CD14-positive monocyte (primary cell): Measurements from ENCODE around the gene ZWILCH. TPM values are rescaled to one million over a fixed set of nuclear protein-coding genes. Genes with fewer than 3 reads are reported as not detected.

Experiments used
- DNase-seq, 3 donors: peaks; one replicate each; pipeline ENCODE4 v3.0.0-alpha.2; 2011 to 2022
- H2AFZ ChIP-seq: 2 replicates; pipeline ENCODE4 v1.6.0; 2012; ENCODE audit warnings: mild to moderate bottlenecking, low read depth, low read length, inconsistent platforms; ENCODE audit not compliant: insufficient read depth, poor library complexity, severe bottlenecking
- H3K27ac ChIP-seq, 2 donors: 1 replicate in 1 of 2; 2 replicates in 1 of 2; pipeline ENCODE4 v1.5.1; 2012 to 2013; ENCODE audit warnings: low read length in 2 of 2, control low read depth in 1 of 2, inconsistent platforms in 1 of 2, low read depth in 1 of 2, mild to moderate bottlenecking in 1 of 2
- H3K27me3 ChIP-seq, 2 donors: one replicate each; pipeline versions ENCODE4 v1.6.0 to v1.6.1; 2011 to 2013; ENCODE audit warnings: low read length in 2 of 2; ENCODE audit not compliant: control insufficient read depth in 2 of 2, insufficient read depth in 2 of 2
- H3K36me3 ChIP-seq, 2 donors: replicated peaks in 1 of 2; 1 replicate in 1 of 2; 2 replicates in 1 of 2; pipeline versions ENCODE4 v1.5.1 to v1.6.1; 2012 to 2013; ENCODE audit warnings: low read length in 2 of 2, control low read depth in 1 of 2, inconsistent platforms in 1 of 2, mild to moderate bottlenecking in 1 of 2; ENCODE audit not compliant: insufficient read depth in 2 of 2, control insufficient read depth in 1 of 2
- H3K4me1 ChIP-seq, 2 donors: 1 replicate in 1 of 2; 2 replicates in 1 of 2; pipeline versions ENCODE4 v1.5.1 to v1.6.1; 2012 to 2013; ENCODE audit warnings: low read length in 2 of 2, control low read depth in 1 of 2, inconsistent platforms in 1 of 2, mild to moderate bottlenecking in 1 of 2, moderate library complexity in 1 of 2; ENCODE audit not compliant: insufficient read depth in 2 of 2, control insufficient read depth in 1 of 2
- H3K4me2 ChIP-seq: replicated peaks from 2 replicates; pipeline ENCODE3; 2012; ENCODE audit warnings: low read length, moderate library complexity, mild to moderate bottlenecking; ENCODE audit not compliant: poor library complexity, severe bottlenecking; ENCODE audit errors: extremely low read depth
- H3K4me3 ChIP-seq, 3 experiments: fragments of 200-600 bp in 1 of 3; sonication (generic) in 1 of 3; replicated peaks in 1 of 3; 1 replicate in 2 of 3; 2 replicates in 1 of 3; pipeline ENCODE4 v1.5.1; 2011 to 2013; ENCODE audit warnings: low read length in 3 of 3, mild to moderate bottlenecking in 3 of 3, control low read depth in 2 of 3, low read depth in 2 of 3, inconsistent platforms in 1 of 3, moderate library complexity in 1 of 3
- H3K79me2 ChIP-seq: 2 replicates; pipeline ENCODE4 v1.6.0; 2012; ENCODE audit warnings: mild to moderate bottlenecking, control low read depth, inconsistent platforms, low read length, moderate library complexity; ENCODE audit not compliant: insufficient read depth
- H3K9ac ChIP-seq: 2 replicates; pipeline ENCODE4 v1.6.0; 2017; ENCODE audit warnings: low read length, mild to moderate bottlenecking; ENCODE audit not compliant: insufficient read depth, poor library complexity, severe bottlenecking
- H3K9me3 ChIP-seq, 2 donors: replicated peaks in 1 of 2; 1 replicate in 1 of 2; 2 replicates in 1 of 2; pipeline versions ENCODE4 v1.5.1 to v1.6.1; 2012 to 2013; ENCODE audit warnings: low read length in 2 of 2, control low read depth in 1 of 2; ENCODE audit not compliant: control insufficient read depth in 1 of 2, insufficient read depth in 1 of 2
- H4K20me1 ChIP-seq: 2 replicates; pipeline ENCODE4 v1.6.0; 2012; ENCODE audit warnings: mild to moderate bottlenecking, low read length, control low read depth, moderate library complexity; ENCODE audit not compliant: insufficient read depth
- H3K27ac Mint-ChIP-seq, 7 donors: one replicate each; pipeline ENCODE4 v1.8.0; 2020; ENCODE audit warnings: mild to moderate bottlenecking in 7 of 7, mixed read lengths in 7 of 7, moderate library complexity in 6 of 7, inconsistent platforms in 2 of 7
- H3K27me3 Mint-ChIP-seq, 3 donors: one replicate each; pipeline ENCODE4 v1.8.0; 2021 to 2022; ENCODE audit warnings: low read depth in 3 of 3, mild to moderate bottlenecking in 3 of 3, mixed read lengths in 3 of 3, moderate library complexity in 3 of 3, inconsistent platforms in 1 of 3
- H3K36me3 Mint-ChIP-seq, 2 donors: one replicate each; pipeline ENCODE4 v1.8.0; 2020; ENCODE audit warnings: mixed read lengths in 2 of 2, inconsistent platforms in 1 of 2, mild to moderate bottlenecking in 1 of 2
- H3K4me1 Mint-ChIP-seq: one replicate; pipeline ENCODE4 v1.8.0; 2020; ENCODE audit warnings: mild to moderate bottlenecking, mixed read lengths
- H3K4me3 Mint-ChIP-seq, 2 donors: one replicate each; pipeline ENCODE4 v1.8.0; 2020; ENCODE audit warnings: mild to moderate bottlenecking in 2 of 2, mixed read lengths in 2 of 2, moderate library complexity in 1 of 2
- H3K9me3 Mint-ChIP-seq, 7 donors: one replicate each; pipeline ENCODE4 v1.8.0; 2020 to 2022; ENCODE audit warnings: mixed read lengths in 7 of 7, mild to moderate bottlenecking in 6 of 7, moderate library complexity in 6 of 7, inconsistent platforms in 2 of 7
- CTCF ChIP-seq: fragments of 200-600 bp; IDR thresholded peaks from one replicate; pipeline ENCODE4 v1.8.0; 2022; ENCODE audit warnings: antibody characterized with exemption, mild to moderate bottlenecking
- WGBS: methylation state at CpG from one replicate; pipeline ENCODE4 v1.1.5; 2013; ENCODE audit warnings: missing lambda C conversion rate; ENCODE audit not compliant: insufficient coverage; 5-methylcytosine and 5-hydroxymethylcytosine counted together
- intact Hi-C, 2 donors: fragments of 100-400 bp; cut with micrococcal nuclease; formaldehyde crosslinking; loops; one replicate each; pipeline versions ENCODE4 v1.15.0 to v1.15.1; 2023
- polyA plus RNA-seq, 3 donors: library from polyadenylated mRNA; depleted of rRNA in 1 of 3; unstranded in 2 of 3; stranded (reverse) in 1 of 3; fragments of 300-500 nt in 2 of 3; fragments of >200 nt in 1 of 3; fragmentation: Illumina TruSeq in 2 of 3; gene quantifications; 1 replicate in 2 of 3; 2 replicates in 1 of 3; pipeline ENCODE4 v1.2.3, GENCODE V29; 2012 to 2021

ZWILCH gene
- polyA plus RNA-seq, 3 donors, result 1.4 to 3.1 (median 2.4) TPM

- no peaks in the 10 kb centered on the region for H3K27me3 Mint-ChIP-seq
- intact Hi-C loops, result no loop called here
- H4K20me1 ChIP-seq, result no peaks in the 10 kb centered on the region
- no peak overlapping the region for H3K4me3 Mint-ChIP-seq
- H3K9ac ChIP-seq, result no peak overlapping the region
- H3K36me3 ChIP-seq, result peaks cover 6 to 52% of the 10 kb centered on the region in 2 donors
- no peak overlapping the region for H3K27ac Mint-ChIP-seq
- no peaks in the 10 kb centered on the region for H3K27me3 ChIP-seq
- H3K4me2 ChIP-seq, result no peak overlapping the region
- H3K9me3 Mint-ChIP-seq, result no peaks in the 10 kb centered on the region
- peaks cover 9% of the 10 kb centered on the region for H3K4me1 Mint-ChIP-seq
- H3K79me2 ChIP-seq, result no peaks in the 10 kb centered on the region
- TF ChIP-seq CTCF, result no peak
- H3K27ac ChIP-seq, result no peak overlapping the region
- no peak overlapping the region for H2AFZ ChIP-seq
- peaks cover 39 to 54% of the 10 kb centered on the region in 2 donors for H3K36me3 Mint-ChIP-seq
- H3K4me3 ChIP-seq, result no peak overlapping the region
- H3K9me3 ChIP-seq, result no peaks in the 10 kb centered on the region
- no peak for DNase-seq
- WGBS, result 77% methylated on average over 5 of the region's 9 CpGs
- peaks cover 0 to 3% of the 10 kb centered on the region in 2 donors for H3K4me1 ChIP-seq
Measured at GRCh38 chr15:66535056-66535455, 29.9 kb downstream of the ZWILCH start.

GRCh38 chr15:66542896-66543295 is 37.8 kb downstream of the ZWILCH start:
- peaks cover 0 to 3% of the 10 kb centered on the region in 2 donors for H3K4me1 ChIP-seq
- no peak overlapping the region for H3K4me2 ChIP-seq
- H3K27me3 Mint-ChIP-seq, result peaks cover 0 to 1% (median 0%) of the 10 kb centered on the region in 3 donors
- no peaks in the 10 kb centered on the region for H3K79me2 ChIP-seq
- no peaks in the 10 kb centered on the region for H3K9me3 ChIP-seq
- no peak overlapping the region for H3K4me3 ChIP-seq
- 100% methylated on average over 2 of the region's 4 CpGs for WGBS
- no peak for DNase-seq
- no peaks in the 10 kb centered on the region for H3K27me3 ChIP-seq
- H3K27ac Mint-ChIP-seq, result no peak overlapping the region
- H3K9ac ChIP-seq, result no peak overlapping the region
- H3K36me3 ChIP-seq, result peaks cover 15 to 43% of the 10 kb centered on the region in 2 donors
- H3K4me1 Mint-ChIP-seq, result peaks cover 7% of the 10 kb centered on the region
- H2AFZ ChIP-seq, result no peak overlapping the region
- no peak overlapping the region for H3K27ac ChIP-seq
- intact Hi-C loops, result no loop called here
- peaks cover 0 to 3% (median 0%) of the 10 kb centered on the region in 7 donors for H3K9me3 Mint-ChIP-seq
- no peaks in the 10 kb centered on the region for H4K20me1 ChIP-seq
- no peak for TF ChIP-seq CTCF
- no peak overlapping the region for H3K4me3 Mint-ChIP-seq
- peaks cover 27 to 42% of the 10 kb centered on the region in 2 donors for H3K36me3 Mint-ChIP-seq
